OCI-LY3 (cell line): ENCODE results near the gene AEN.

Source experiments
- CTCF ChIP-seq: fragments of 200-600, 300-600 bp; sonication (generic); IDR thresholded peaks from 2 replicates; pipeline ENCODE4 v1.5.1; 2014; ENCODE audit warnings: antibody characterized with exemption, low read length, low read depth
- EZH2phosphoT487 ChIP-seq: fragments of 200-600 bp; shearing (Covaris generic); IDR thresholded peaks from 2 replicates; pipeline ENCODE4 v1.6.1; 2018; ENCODE audit warnings: antibody characterized with exemption, mixed run types, low read depth

DNA sequence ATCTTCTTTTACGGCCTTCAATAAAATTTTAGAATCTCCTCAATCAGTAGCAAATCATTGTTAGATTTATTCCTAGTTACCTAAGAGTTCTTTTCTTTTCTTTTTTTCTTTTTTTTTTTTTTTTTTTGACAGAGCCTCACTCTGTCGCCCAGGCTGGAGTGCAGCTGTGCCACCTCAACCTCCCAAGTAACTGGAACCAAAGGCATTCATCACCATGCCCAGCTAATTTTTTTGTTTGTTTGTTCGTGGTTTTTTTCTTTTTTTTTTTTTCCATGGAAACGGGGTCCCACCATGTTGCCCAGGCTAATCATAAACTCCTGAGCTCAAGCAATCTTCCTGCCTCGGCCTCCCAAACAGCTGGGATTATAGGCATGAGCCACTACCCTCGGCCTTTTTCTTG, 30.4 kb upstream of the AEN start:
- TF ChIP-seq EZH2phosphoT487 (no peak), CTCF (no peak)
